Brain microvascular endothelial cell (primary cell): Measurements from ENCODE around the gene TMEM183A.

ENCODE experiments used
- DNase-seq: peaks from one replicate; pipeline ENCODE4 v3.0.0-alpha.2; 2020
- H3K27ac ChIP-seq: fragments of 250-450 bp; sonication (Bioruptor Pico); 2 replicates; pipeline ENCODE4 v1.5.1; 2020; ENCODE audit warnings: mild to moderate bottlenecking, moderate library complexity
- H3K27me3 ChIP-seq: fragments of 250-450 bp; sonication (Bioruptor Pico); replicated peaks from 2 replicates; pipeline ENCODE4 v1.5.1; 2020; ENCODE audit warnings: mild to moderate bottlenecking
- H3K36me3 ChIP-seq: fragments of 250-450 bp; sonication (Bioruptor Pico); replicated peaks from 2 replicates; pipeline ENCODE4 v1.5.1; 2020; ENCODE audit warnings: mild to moderate bottlenecking
- H3K4me3 ChIP-seq: 2 replicates; pipeline ENCODE4 v1.5.1; 2011; ENCODE audit warnings: low read depth, mild to moderate bottlenecking, control low read depth, low read length, moderate library complexity
- CTCF ChIP-seq: IDR thresholded peaks from 2 replicates; pipeline ENCODE4 v1.5.1; 2011; ENCODE audit warnings: low read depth, mild to moderate bottlenecking, moderate library complexity, low read length, control low read depth, inconsistent platforms; ENCODE audit errors: missing control alignments
- in situ Hi-C: cut with HindIII; loops from 2 replicates; pipeline ENCODE4 v1.10.0; 2017; ENCODE audit warnings: low sequenced_read_pairs, low pct_ligation_motif_present

TMEM183A gene

GRCh38 chr1:203049576-203050180 lies 42.5 kb downstream of the TMEM183A start:
- H3K36me3 ChIP-seq, result no peaks in the 10 kb centered on the region
- no peak for DNase-seq
- no peak overlapping the region for H3K27ac ChIP-seq
- in situ Hi-C loops, result no loop called here
- TF ChIP-seq CTCF, result no peak
- H3K4me3 ChIP-seq, result no peak overlapping the region
- H3K27me3 ChIP-seq, result peaks cover 4% of the 10 kb centered on the region

DNA sequence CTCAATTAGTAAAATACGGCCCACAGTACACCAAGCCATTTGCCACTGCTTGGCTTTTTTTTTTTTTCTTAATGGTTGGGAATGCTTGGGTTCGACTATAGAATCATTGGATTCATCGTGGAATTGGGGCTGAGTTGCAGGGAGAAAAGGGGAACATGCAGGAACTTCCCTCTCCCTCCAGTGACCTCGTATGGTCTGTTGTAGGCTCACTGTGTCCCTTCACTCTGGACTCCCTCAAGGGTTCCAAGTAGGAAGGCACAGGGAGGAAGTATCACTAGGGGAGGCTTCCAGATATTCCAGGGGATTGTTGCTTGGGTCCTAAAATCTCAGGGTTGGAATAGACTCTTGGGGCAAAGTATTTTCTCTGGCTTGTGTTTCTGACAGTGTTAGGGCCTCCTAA lies 43.7 kb downstream of the TMEM183A start:
- Histone ChIP-seq H3K27ac (no peak overlapping the region), H3K27me3 (peaks cover 4% of the 10 kb centered on the region), H3K4me3 (no peak overlapping the region), H3K36me3 (no peaks in the 10 kb centered on the region)
- TF ChIP-seq CTCF, result no peak
- DNase-seq, result no peak
- in situ Hi-C loops, result no loop called here

GRCh38 chr1:203051841-203052324 lies 44.7 kb downstream of the TMEM183A start:
- no peak for DNase-seq
- Histone ChIP-seq H3K27me3 (peaks cover 4% of the 10 kb centered on the region), H3K36me3 (no peaks in the 10 kb centered on the region), H3K4me3 (no peak overlapping the region), H3K27ac (no peak overlapping the region)
- TF ChIP-seq CTCF, result no peak
- in situ Hi-C loops, result no loop called here

DNA sequence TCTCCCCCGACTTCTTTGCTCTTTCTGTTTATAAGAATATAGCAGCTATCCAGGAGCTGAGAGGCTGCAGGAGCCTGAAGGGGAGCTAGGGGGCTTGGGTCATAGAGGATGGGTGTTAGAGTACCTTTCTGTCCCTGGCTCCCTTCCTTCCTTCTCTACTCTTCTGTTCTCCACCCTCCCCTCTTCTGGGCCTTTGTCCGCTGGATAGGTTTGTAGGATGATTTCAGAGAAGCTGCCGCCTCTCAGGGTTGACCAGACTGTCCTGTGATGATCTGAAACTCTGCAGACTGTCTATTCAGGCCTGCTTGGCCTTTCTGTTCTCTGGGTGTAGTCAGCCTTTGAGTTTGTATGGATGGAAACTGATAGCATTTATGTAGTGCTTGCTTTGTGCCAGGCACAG lies 45.4 kb downstream of the TMEM183A start:
- Histone ChIP-seq H3K27me3 (peaks cover 5% of the 10 kb centered on the region), H3K4me3 (no peak overlapping the region), H3K36me3 (no peaks in the 10 kb centered on the region), H3K27ac (no peak overlapping the region)
- in situ Hi-C loops, result no loop called here
- no peak for TF ChIP-seq CTCF
- no peak for DNase-seq

DNA sequence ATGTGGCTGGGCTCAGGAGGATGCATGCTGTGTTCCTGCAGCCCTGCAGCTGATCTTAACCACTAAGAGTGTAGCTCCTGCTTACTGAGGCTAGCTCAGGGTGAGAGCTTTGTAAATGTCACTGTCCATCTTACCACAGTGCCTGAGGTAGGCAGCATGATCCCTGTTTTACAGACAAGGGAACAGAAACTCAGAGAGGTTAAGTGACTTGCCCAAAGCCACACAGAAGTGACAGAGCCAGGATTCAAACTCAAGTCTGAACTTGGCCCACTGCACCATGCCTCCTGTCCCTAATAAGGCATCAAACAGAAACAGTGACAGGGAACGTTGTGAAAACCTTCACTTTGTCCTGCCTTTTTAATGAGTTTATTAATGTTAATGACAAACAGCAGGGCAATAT lies 47.0 kb downstream of the TMEM183A start:
- H3K36me3 ChIP-seq, result no peaks in the 10 kb centered on the region
- peaks cover 9% of the 10 kb centered on the region for H3K27me3 ChIP-seq
- TF ChIP-seq CTCF, result no peak
- no peak for DNase-seq
- no peak overlapping the region for H3K4me3 ChIP-seq
- H3K27ac ChIP-seq, result no peak overlapping the region
- in situ Hi-C loops, result no loop called here

DNA sequence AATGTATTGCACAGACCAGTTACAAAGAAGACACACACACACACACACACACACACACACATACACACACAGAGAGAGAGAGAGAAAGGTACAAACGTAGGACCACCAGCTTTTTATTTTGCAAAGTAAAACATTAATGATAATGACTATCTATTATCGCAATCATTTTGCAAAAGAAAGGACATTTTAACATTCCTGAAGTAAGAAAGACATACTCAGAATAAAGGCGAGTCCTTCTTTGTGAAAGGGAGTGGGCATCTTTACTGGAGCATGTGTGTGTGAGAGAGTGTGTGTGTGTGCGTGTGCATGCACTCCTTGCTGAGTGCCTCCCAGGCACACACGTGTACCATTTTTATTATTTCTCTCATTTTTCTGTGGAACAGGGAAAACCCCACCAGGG lies 47.5 kb downstream of the TMEM183A start:
- in situ Hi-C loops, result no loop called here

More for the DNA sequence above, 47.5 kb downstream of the TMEM183A start:
- Histone ChIP-seq H3K27me3 (peaks cover 9% of the 10 kb centered on the region), H3K36me3 (no peaks in the 10 kb centered on the region), H3K4me3 (no peak overlapping the region), H3K27ac (no peak overlapping the region)
- no peak for TF ChIP-seq CTCF
- DNase-seq, result no peak
